T47D (cell line): ENCODE data around the gene GATC.
"Not testable (repeated sequence)": the region's sequence is repeated elsewhere in the genome, so short reads cannot be mapped to it uniquely, and the experiment has no call there.

ENCODE experiments used
- DNase-seq, 2 experiments: peaks; one replicate each; pipeline versions ENCODE4 v3.0.0 to v3.0.0-alpha.2; 2011 to 2012; ENCODE audit warnings: low read depth in 1 of 2, low spot score in 1 of 2
- JUND ChIP-seq: IDR thresholded peaks from 2 replicates; pipeline ENCODE4 v1.6.1; 2012; ENCODE audit warnings: low read depth
- in situ Hi-C: cut with HindIII; loops from 2 replicates; pipeline ENCODE4 v1.10.0; 2016; ENCODE audit warnings: low sequenced_read_pairs, low pct_unique_long_range_greater_than_20kb

The GATC gene

GRCh38 chr12:120444676-120445075, 1.6 kb upstream of the GATC start:
- no peak for DNase-seq
- in situ Hi-C loops, result no loop called here
- TF ChIP-seq JUND, result no peak

DNA sequence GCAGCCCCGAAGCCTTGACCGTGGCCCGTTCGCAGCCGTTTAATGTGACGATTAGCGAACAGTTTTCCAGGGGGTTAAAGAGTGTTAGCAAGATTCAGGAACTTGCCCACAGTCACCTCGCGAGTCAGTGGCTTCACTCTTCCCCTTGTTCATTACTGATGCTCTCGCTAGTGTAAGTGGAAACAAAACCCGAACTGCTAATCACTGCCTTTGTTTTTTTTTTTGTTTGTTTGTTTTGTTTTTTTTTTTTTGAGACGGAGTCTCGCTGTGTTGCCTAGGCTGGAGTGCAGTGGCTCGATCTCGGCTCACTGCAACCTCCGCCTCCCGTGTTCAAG, 567 bp downstream of the GATC start:
- DNase-seq, in situ Hi-C loops: not testable (repeated sequence)

DNA sequence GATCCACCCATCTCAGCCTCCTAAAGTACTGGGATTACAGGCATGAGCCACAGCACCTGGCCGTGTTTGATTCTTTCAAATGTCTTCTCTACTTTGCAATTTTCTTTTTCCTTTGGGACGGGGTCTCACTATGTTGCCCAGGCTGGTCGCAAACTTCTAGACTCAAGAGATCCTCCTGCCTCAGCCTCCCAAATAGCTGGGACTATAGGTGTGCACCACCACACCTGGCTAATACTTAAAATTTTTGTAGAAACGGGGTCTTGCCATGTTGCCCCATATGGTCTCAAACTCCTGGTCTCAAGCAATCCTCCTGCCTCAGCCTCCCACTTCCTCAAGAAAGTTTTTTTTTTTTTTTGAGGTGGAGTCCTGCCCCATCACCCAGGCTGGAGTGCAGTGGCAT, 1.7 kb downstream of the GATC start:
- in situ Hi-C loops, result no loop called here
- no peak for TF ChIP-seq JUND
- no peak for DNase-seq

DNA sequence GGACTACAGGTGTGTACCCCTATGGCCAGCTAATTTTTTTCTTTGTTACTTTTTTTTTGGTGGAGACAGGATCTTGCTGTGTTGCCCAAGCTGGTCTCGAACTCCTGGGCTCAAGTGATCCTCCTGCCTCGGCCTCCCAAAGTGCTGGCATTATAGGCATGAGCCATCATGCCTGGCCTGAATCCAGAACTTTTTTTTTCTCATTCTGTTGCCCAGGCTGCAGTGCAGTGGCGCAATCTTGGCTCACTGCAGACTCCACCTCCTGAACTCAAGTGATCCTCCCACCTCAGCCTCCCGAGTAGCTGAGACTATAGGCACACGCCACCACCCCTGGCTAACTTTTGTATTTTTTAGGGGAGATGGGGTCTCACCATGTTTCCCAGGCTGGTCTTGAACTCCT, 6.3 kb downstream of the GATC start:
- DNase-seq, in situ Hi-C loops: not testable (repeated sequence)

DNA sequence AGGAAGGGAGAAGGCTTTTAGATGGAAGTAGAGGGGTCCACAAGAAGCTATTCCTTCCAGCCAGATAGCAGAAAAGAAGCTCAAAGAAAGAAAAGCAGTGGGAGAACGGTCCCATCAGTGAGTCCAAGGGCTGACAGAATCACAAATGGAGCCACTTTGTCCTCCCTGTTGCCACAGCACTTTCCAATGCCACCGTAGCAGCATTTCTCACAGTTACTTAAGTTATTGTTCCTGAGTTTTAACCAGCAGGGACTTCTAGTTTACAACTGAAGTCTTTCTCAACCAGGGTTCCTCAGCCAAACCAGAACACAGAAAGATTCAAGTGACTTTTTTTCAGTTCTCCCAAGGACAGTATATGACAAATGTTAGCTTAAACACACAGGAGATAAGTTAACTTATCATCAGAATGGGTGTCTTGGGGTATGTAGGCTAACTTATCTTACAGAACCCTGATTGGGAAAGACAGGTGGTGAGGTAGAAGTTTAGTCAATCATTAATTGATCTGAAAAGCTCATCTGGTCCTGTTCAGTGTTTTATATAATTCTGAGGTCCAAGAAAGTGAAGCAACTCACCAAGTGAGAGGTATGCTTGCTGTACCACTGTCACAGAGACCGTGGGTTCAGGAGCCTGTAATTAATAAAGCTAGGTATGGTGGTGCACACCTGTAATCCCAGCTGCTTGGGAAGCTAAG, 7.0 kb downstream of the GATC start:
- in situ Hi-C loops, result no loop called here
- TF ChIP-seq JUND, result no peak
- DNase-seq, result no peak

DNA sequence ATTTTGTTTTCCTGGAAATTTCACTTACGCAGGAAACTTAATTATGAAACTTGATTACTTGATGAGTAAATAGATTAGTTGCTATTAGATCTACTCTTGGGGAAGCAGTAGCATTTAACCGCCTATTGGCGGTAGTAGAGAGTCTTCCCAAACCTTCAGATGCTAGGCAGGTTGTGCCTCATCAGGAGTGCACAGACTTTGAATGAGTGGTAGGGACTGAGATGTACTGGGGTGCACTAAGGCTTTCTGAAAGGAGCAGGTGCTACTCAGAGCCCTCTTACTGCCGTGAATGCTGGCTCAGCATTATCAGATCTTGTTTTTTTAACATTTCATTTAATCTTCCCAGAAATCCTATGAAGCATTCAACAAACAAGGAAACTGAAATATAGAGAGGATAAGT, 7.7 kb downstream of the GATC start:
- TF ChIP-seq JUND, result no peak
- DNase-seq, result peak; percentile 41 to 68
- in situ Hi-C loops, result no loop called here

- TF ChIP-seq JUND, result no peak
- in situ Hi-C loops, result no loop called here
- no peak for DNase-seq
Observed at GRCh38 chr12:120455302-120455701, 9.1 kb downstream of the GATC start.

DNA sequence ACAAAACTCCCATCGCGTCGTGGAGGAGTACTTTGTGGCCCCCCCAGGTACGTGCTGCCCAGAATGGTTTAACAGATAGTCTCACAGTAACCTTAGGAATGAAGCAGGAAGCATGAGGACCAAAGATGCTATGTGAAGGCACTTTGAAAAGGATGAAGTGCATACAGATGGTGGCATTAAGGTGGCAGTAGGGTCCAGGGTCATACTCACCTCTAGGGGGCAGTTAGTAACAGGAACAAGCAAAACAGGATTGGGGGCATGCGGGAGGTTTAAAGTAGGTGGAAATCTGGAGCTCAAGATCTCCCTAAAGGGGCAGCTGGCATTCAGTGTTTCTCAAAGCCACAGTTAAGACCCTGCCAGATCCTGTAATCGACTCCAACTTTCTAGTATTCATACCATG, 10.9 kb downstream of the GATC start:
- no peak for TF ChIP-seq JUND
- in situ Hi-C loops, result no loop called here
- DNase-seq, result peak in 1 of 2 experiments; percentile 52

- TF ChIP-seq JUND, result no peak
- in situ Hi-C loops, result no loop called here
- no peak for DNase-seq
Observed at GRCh38 chr12:120460157-120460556, 13.9 kb downstream of the GATC start.

DNA sequence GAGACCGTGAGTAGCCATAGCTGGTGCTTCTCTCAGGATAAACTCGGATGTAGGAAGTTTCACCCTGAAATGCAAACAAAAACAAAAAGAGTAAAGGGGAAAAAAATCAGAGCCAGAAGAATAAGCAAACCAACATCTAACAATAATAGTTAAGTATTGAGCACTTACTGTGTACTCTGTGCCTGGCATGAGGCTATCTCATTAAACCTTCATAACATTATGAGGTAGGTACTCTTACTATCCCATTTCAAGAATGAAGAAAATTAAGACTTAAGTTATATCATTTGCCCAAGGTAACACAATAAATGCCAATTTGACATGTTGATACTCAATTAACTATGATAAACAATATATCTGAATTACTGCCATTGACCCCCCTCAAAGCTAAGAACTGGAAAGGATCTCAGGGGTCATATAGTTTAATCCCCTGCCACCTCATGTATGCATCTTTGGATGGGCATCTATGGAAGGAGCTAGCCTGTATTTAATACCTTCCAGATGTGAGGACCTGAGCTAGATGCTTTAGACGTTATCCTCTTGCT, 15.9 kb downstream of the GATC start:
- no peak for DNase-seq
- in situ Hi-C loops, result no loop called here
- no peak for TF ChIP-seq JUND

DNA sequence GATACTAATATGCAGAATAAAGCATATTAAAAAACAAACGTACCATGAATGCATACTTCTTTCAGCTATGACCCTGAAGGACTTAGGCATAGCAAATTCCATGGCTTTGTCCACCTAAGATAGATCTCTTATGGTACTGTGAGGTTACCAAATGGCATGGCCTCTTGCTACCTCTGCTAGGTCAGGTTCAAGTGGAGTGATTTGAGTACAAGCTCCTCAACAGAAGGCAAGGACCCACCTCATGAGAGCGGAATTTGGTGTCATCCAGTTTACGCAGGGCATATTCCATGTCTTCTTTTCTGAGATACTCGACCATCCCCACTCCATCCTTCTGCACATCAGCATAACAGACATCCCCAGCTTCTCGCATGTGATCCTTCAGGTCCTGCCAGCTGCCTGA, 17.5 kb downstream of the GATC start:
- in situ Hi-C loops, result no loop called here
- TF ChIP-seq JUND, result no peak

GRCh38 chr12:120465756-120466155, 19.5 kb downstream of the GATC start:
- in situ Hi-C loops, result no loop called here
- TF ChIP-seq JUND, result no peak
- no peak for DNase-seq

More for the DNA sequence above, 17.5 kb downstream of the GATC start:
- DNase-seq, result no peak

DNA sequence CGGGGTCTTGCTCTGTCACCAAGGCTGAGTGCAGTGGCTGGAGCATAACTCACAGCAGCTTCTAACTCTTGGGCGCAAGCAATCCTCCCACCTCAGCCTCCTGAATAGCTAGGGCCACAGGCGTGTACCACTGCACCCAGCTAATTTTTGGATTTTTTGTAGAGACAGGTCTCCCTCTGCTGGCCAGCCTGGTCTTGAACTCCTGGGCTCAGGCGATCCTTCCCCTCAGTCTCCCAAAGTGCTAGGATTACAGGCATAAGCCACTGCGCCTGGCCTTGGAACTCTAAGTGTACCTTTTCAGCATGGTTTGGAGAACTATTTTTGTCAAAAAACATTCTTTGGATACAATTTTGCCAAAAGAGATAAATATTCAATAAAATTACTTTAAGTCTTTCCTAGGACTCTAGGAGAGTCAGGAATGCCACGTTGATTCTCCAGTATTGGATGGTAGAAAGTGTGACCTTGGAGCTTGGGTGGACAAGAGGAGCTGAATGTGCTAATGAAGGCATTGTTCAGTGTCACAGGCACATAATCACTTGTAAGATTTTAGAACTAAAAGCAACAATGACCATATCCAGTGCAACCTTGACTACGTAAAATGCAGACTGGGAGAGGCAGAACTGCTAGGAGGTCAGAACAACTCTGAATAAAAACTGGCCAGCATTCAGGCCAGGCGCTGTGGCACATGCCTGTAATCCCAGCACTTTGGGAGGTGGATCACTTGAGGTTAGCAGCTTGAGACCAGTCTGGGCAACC, 20.5 kb downstream of the GATC start:
- no peak for TF ChIP-seq JUND
- DNase-seq, result peak in 1 of 2 experiments; percentile 71
- in situ Hi-C loops, result no loop called here

DNA sequence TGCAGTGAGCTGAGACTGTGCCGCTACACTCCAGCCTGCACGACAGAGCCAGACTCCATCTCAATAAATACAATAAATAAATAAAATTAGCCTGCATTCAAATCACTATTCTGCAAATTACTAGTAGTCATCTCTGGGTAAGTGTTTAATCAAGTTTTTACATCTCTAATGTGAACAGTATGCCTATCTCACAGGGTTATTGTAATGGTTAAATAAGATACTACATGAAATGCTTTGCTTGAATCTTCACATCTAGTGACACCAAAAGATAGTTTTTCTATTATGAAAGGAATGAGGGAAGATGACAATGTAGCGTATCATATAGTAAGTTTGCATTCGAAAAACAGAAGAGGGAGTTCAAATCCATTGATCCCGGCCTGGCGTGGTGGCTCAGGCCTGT, 21.2 kb downstream of the GATC start:
- DNase-seq, result no peak
- in situ Hi-C loops, result no loop called here
- TF ChIP-seq JUND, result no peak
